HG03097 (cell line): ENCODE data around the gene UNC13A.

Experiments
- ATAC-seq: cut with Tn5 transposase; IDR thresholded peaks from one replicate; pipeline ENCODE4 v1.9.1; 2021; ENCODE audit not compliant: unreplicated experiment, low FRiP score

UNC13A gene

GRCh38 chr19:17673937-17674799 lies 14.0 kb downstream of the UNC13A start:
- ATAC-seq, result no peak

GRCh38 chr19:17671906-17672305 lies 16.2 kb downstream of the UNC13A start:
- ATAC-seq, result no peak

- ATAC-seq, result no peak
Measured at GRCh38 chr19:17669419-17669818, 18.7 kb downstream of the UNC13A start.

GRCh38 chr19:17665058-17665457 lies 23.1 kb downstream of the UNC13A start:
- ATAC-seq, result no peak

GRCh38 chr19:17659996-17660395 lies 28.2 kb downstream of the UNC13A start:
- no peak for ATAC-seq

- no peak for ATAC-seq
Measured at GRCh38 chr19:17658666-17659065, 29.5 kb downstream of the UNC13A start.

GRCh38 chr19:17658240-17658639 lies 29.9 kb downstream of the UNC13A start:
- no peak for ATAC-seq

GRCh38 chr19:17656970-17657369 lies 31.2 kb downstream of the UNC13A start:
- no peak for ATAC-seq

GRCh38 chr19:17655751-17656472 lies 32.2 kb downstream of the UNC13A start:
- no peak for ATAC-seq

- ATAC-seq, result no peak
Measured at GRCh38 chr19:17654993-17655392, 33.2 kb downstream of the UNC13A start.

- ATAC-seq, result no peak
Measured at GRCh38 chr19:17652627-17653026, 35.5 kb downstream of the UNC13A start.

GRCh38 chr19:17648786-17649185 lies 39.4 kb downstream of the UNC13A start:
- no peak for ATAC-seq

GRCh38 chr19:17648097-17648660 lies 40.0 kb downstream of the UNC13A start:
- no peak for ATAC-seq

GRCh38 chr19:17647071-17648020 lies 40.8 kb downstream of the UNC13A start:
- ATAC-seq, result no peak

GRCh38 chr19:17646441-17646840 lies 41.7 kb downstream of the UNC13A start:
- no peak for ATAC-seq

GRCh38 chr19:17645339-17645963 lies 42.7 kb downstream of the UNC13A start:
- ATAC-seq, result no peak

- no peak for ATAC-seq
Measured at GRCh38 chr19:17642656-17643055, 45.5 kb downstream of the UNC13A start.

GRCh38 chr19:17641846-17642245 lies 46.3 kb downstream of the UNC13A start:
- no peak for ATAC-seq

GRCh38 chr19:17641181-17641580 lies 47.0 kb downstream of the UNC13A start:
- no peak for ATAC-seq

GRCh38 chr19:17633700-17634099 lies 54.5 kb downstream of the UNC13A start:
- ATAC-seq, result no peak
